HuH-7 (cell line): ENCODE results near the gene LIN28A.

ENCODE experiments used
- DNase-seq: peaks from one replicate; pipeline ENCODE4 v3.0.0; 2011; ENCODE audit warnings: low spot score

The LIN28A gene

DNA sequence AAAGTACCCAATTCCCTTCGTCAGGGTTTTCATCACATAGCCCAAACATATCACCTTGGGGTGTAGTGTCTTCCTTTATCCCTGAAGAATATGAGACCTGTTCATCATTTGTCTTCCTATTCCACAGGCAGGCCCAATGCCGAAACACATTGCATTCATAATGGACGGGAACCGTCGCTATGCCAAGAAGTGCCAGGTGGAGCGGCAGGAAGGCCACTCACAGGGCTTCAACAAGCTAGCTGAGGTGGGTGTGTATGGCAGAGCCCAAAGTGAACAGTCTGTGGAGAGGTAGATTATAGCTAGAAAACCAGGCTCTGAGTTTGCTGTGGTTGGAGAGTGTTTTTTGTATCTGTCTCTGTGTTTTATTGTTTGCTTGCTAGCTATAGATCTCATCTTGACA, 27.4 kb downstream of the LIN28A start:
- no peak for DNase-seq

DNA sequence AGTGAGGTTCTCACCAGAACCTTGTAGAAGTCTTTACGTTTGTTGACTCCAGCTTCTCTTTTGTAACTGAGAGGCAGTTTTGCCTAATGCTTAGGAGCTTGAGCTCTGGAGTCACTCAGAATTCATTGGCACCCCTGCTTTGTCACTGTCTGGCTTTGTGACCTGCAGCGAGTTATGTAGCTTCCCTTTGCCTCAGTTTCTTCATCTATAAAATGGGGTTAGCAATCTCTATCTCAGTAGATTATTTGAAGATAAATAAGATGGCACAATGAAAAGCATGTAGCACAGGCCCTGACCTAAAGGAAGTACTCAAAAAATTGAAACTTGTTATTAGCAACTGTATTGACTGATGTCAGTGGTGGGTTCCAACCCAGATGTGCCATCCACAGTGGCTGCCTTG, 29.6 kb downstream of the LIN28A start:
- no peak for DNase-seq

GRCh38 chr1:26449868-26450267, 39.3 kb downstream of the LIN28A start:
- no peak for DNase-seq

GRCh38 chr1:26450908-26451307, 40.3 kb downstream of the LIN28A start:
- no peak for DNase-seq

GRCh38 chr1:26452459-26453183, 42.0 kb downstream of the LIN28A start:
- DNase-seq: no peak

DNA sequence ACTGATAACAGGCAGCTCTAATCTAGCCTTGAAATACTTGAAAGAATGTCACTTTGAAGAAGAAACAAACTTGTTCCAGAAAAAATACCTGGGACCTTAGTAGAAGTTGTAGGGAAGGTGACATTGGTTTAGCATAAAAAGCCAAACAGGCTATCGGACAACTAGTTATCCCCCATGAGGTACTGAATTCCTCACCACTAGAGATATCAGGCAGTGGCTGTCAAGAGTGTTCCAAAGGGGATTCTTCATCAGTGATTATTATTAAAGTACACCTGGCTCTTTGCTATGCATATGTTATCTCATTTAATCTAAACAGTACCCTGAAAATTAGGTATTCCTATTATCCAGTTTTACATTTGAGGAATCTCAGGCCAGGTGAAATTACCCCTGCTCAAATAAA, 48.5 kb downstream of the LIN28A start:
- no peak for DNase-seq

DNA sequence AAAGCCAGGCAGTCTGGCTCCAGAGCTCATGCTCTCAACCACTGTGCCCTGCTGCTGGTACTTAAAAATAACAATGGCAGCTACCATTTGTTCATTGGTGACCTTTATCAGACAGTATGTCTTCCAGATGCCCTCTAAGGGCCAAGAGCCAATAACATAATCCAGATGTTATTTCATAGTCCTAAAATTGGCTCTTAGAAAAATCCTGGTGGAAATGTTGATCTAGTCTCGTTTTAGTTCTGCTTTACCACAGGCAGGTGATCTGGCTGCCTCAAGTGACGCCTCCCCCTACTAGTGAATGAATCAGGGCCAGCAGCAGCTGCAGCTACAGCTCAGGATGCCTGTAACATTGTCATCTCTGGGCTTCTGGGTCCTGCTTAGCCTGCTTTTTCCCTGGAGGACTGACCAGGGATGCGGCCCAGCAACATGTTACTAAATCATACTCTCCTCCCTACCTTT, 49.0 kb downstream of the LIN28A start:
- DNase-seq: no peak

DNA sequence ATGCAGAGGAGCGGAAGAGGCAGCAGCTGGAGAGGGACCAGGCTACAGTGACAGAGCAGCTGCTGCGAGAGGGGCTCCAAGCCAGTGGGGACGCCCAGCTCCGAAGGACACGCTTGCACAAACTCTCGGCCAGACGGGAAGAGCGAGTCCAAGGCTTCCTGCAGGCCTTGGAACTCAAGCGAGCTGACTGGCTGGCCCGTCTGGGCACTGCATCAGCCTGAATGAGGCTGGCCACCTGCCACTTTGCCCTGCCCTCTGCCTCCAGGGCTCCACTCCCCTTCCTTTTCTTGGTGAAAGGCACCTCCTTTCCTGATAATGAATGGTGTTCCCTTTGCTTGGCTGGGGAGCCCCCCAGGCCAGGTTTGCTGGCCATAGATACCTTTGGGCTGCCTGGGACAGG, 58.3 kb downstream of the LIN28A start:
- DNase-seq: no peak

DNA sequence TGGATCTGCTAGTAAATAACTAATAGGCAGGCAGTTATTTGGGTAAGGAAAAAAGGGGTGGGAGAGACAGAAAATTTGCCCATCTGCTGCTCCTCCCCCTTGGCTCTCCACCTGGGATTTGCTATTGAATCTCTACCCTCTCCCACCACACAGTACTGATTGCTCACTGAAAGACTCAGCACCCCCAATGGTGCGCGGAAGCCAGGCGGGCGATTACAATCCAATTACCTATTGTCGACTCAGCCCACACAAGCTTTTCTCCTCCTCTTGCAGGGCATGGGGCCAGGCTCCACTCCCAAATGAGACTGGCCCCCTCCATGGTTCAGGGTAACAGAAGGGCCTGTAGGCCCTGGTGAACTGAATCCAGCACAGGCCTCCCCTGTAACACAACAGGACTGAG, 58.9 kb downstream of the LIN28A start:
- DNase-seq: no peak

DNA sequence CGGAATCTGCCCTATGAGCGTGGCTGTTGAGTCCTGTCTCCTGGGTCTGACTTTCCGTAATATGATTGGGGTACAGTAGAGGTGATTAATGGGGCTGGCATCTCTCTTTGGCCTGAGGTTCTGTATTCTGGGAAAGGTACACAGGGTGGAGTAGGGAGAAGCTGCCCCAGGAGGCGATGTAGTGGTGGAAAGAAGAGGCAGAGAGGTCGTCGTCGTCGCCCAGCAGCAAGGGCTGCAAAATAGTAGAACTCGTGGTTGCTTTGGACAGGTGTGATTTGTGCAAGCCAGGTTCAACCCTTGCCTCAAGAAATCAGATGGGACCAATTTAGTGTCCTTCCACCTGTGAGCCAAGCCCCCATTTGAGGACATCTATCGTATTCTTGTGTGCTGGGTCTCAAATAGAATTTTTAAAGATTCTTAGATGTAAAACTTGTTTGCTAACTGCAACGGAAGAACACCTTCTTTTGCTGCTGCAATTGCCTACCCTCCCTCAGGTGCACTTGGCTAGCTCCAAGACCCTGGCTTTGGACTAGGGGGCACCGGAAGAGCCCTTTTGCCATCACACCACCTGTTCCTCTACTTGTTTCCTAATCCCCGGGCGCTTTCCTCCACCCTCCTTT, 60.4 kb downstream of the LIN28A start:
- no peak for DNase-seq

GRCh38 chr1:26471498-26472319, 61.1 kb downstream of the LIN28A start:
- DNase-seq: peak; percentile 44

- DNase-seq: peak; percentile 93
Observed at GRCh38 chr1:26472320-26472900, 61.8 kb downstream of the LIN28A start, which contains the start of gene HMGN2. HMGN2 (plus strand) TSS chr1:26472440; CDS start chr1:26472613, 173 bp downstream.

- peak; percentile 90 for DNase-seq
Observed at GRCh38 chr1:26472901-26473845, 62.6 kb downstream of the LIN28A start.

GRCh38 chr1:26474818-26475217, 64.2 kb downstream of the LIN28A start:
- no peak for DNase-seq

DNA sequence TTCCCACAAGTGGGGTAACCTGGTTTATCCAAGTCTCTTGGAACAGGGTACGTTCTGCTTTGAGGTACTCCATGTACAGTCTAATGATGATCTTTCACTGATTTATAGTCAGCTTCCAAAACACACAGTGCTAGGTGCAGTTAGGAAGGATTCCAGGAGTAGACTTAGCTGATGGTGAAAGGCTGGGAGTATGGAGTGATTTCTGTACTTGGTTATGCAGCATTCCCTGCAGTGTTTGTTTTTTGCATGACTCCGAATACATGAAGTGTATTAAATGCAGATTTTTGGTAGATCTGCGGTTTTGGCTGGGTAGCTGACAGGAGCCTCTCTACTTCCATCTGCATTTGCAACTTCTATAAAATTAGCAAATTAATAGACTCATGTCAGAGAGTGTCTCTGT, 65.4 kb downstream of the LIN28A start:
- no peak for DNase-seq

- DNase-seq: no peak
Observed at GRCh38 chr1:26476958-26477357, 66.3 kb downstream of the LIN28A start.

DNA sequence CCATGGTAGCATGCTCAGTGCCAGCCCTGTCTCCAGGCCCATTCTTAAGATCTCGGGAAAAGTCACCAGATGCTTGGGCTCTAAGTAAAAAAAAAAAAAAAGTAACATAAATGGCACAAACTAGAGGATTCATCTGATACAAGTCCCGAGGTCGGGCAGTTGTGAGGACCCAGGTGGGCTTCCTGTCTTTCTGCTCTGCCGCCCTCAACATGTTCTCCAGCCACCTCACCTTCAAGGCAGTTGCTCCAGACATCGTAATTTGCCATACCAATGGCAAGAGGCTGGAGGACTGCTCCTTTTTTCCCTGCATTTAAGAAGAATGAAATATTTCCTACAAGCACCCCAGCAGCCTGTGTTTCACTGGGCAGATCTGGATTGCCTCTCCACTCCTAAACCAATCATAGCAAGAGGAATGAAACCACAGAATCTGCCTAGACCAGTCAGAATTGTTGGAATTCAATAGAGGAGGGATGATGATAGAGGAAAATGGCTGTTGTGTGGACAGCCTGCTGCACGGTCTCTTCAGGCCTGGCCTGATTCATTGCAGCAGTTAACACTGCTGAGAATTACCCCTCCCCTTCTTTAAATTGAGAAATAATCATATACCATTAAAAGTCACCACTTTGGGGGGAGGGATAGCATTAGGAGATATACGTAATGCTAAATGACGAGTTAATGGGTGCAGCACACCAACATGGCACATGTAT, 67.0 kb downstream of the LIN28A start:
- DNase-seq: no peak

GRCh38 chr1:26478159-26478558, 67.5 kb downstream of the LIN28A start:
- no peak for DNase-seq

GRCh38 chr1:26478988-26479387, 68.4 kb downstream of the LIN28A start:
- DNase-seq: no peak
